ENCODE results near the gene PTPRR.

GRCh38 chr12:70660002-70660604 lies 260.4 kb downstream of the PTPRR start:
- TF ChIP-seq CTCF (IDR thresholded peaks at IDR 0.05) (no peak), EP300 (IDR thresholded peaks at IDR 0.05) (no peak)

Data from stomach (tissue), 4 donors.